Activated naive CD8-positive, alpha-beta T cell treated with anti-CD3 and anti-CD28 coated beads for 36 hours (primary cell): ENCODE measurements around the gene JADE3. TPM values are rescaled to one million over a fixed set of nuclear protein-coding genes. Genes with fewer than 3 reads are reported as not detected.

Experiments used
- DNase-seq: peaks from one replicate; pipeline ENCODE4 v3.0.0; 2021
- H3K27ac Mint-ChIP-seq: one replicate; pipeline ENCODE4 v1.8.0; 2022; ENCODE audit warnings: mild to moderate bottlenecking, moderate library complexity, mixed read lengths
- H3K27me3 Mint-ChIP-seq: one replicate; pipeline ENCODE4 v1.8.0; 2022; ENCODE audit warnings: mild to moderate bottlenecking, mixed read lengths
- H3K36me3 Mint-ChIP-seq: one replicate; pipeline ENCODE4 v1.8.0; 2021; ENCODE audit warnings: mild to moderate bottlenecking, mixed read lengths
- H3K4me1 Mint-ChIP-seq: one replicate; pipeline ENCODE4 v1.8.0; 2021; ENCODE audit warnings: mixed read lengths
- H3K4me3 Mint-ChIP-seq: one replicate; pipeline ENCODE4 v1.8.0; 2022; ENCODE audit warnings: mild to moderate bottlenecking, moderate library complexity, mixed read lengths
- H3K9me3 Mint-ChIP-seq: one replicate; pipeline ENCODE4 v1.8.0; 2022; ENCODE audit warnings: mixed read lengths
- total RNA-seq, 2 experiments: library from RNA; stranded (reverse); gene quantifications; one replicate each; pipeline ENCODE4 v1.2.3, GENCODE V29; 2021

The JADE3 gene
- total RNA-seq, 2 experiments from 2014 or later, result 0.54 to 0.85 TPM

GRCh38 chrX:47098338-47099094, 186.3 kb downstream of the JADE3 start:
- no peak overlapping the region for H3K27ac Mint-ChIP-seq
- H3K9me3 Mint-ChIP-seq, result no peaks in the 10 kb centered on the region
- no peaks in the 10 kb centered on the region for H3K27me3 Mint-ChIP-seq
- H3K4me3 Mint-ChIP-seq, result no peak overlapping the region
- no peaks in the 10 kb centered on the region for H3K4me1 Mint-ChIP-seq
- H3K36me3 Mint-ChIP-seq, result no peaks in the 10 kb centered on the region
- DNase-seq, result no peak

DNA sequence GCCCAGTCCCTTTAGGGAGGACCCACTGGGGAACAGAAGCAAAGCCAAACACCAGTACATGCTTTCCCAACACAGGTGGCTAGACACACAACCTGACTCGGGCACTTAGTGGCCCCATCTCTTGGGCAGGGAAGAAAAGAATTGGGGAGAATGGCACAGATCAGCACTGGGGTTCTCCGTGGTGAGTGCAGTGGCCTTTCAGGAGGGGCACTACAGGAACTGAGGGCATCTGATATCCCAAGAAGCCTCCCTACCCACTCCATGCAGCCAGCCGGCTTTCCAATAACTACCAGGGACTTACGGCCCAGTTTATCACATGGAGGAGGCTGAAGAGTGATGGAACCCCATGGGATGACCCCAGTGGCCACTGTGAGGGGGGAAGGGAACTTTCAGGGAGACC, 189.0 kb downstream of the JADE3 start:
- Mint-ChIP-seq H3K9me3 (no peaks in the 10 kb centered on the region), H3K36me3 (no peaks in the 10 kb centered on the region), H3K27ac (no peak overlapping the region), H3K4me1 (no peaks in the 10 kb centered on the region), H3K4me3 (no peak overlapping the region), H3K27me3 (no peaks in the 10 kb centered on the region)
- no peak for DNase-seq

Other genes with a start within 250 kb of the JADE3 start
- gene SLC9A7, start 153.3 kb upstream of the JADE3 start, total RNA-seq, result 10 to 100 TPM; 11.5 to 12.4 TPM
- 1 to 10 TPM; 6.5 to 6.6 TPM for gene RP2, start 75.4 kb upstream of the JADE3 start, total RNA-seq
- gene RGN, start 166.0 kb downstream of the JADE3 start, total RNA-seq, result not detected
- gene NDUFB11, start 232.3 kb downstream of the JADE3 start, total RNA-seq, result 10 to 100 TPM; 79.6 to 84.2 TPM
- gene RBM10, start 232.8 kb downstream of the JADE3 start, total RNA-seq, result 10 to 100 TPM; 67.2 to 69.0 TPM